Neural progenitor cell (in vitro differentiated cells): Measurements from ENCODE around the gene KRR1.
"Not testable (repeated sequence)": the region's sequence is repeated elsewhere in the genome, so short reads cannot be mapped to it uniquely, and the experiment has no call there.

Experiments
- CTCF ChIP-seq: fragments of 200-600 bp; sonication (generic); IDR thresholded peaks from 2 replicates; pipeline ENCODE4 v1.5.1; 2017; ENCODE audit warnings: antibody characterized with exemption, mild to moderate bottlenecking
- EZH2 ChIP-seq: fragments of 200-600 bp; sonication (generic); IDR thresholded peaks from 2 replicates; pipeline ENCODE4 v1.6.1; 2017; ENCODE audit warnings: antibody characterized with exemption, mild to moderate bottlenecking, moderate library complexity
- EZH2phosphoT487 ChIP-seq: fragments of 200-600 bp; sonication (generic); IDR thresholded peaks from 2 replicates; pipeline ENCODE4 v1.6.1; 2017; ENCODE audit warnings: antibody characterized with exemption

- not testable (repeated sequence) for TF ChIP-seq EZH2, CTCF, EZH2phosphoT487
Observed at GRCh38 chr12:75457866-75458265, 53.5 kb downstream of the KRR1 start.
